ENCODE measurements around the gene ADGRB3.

DNA sequence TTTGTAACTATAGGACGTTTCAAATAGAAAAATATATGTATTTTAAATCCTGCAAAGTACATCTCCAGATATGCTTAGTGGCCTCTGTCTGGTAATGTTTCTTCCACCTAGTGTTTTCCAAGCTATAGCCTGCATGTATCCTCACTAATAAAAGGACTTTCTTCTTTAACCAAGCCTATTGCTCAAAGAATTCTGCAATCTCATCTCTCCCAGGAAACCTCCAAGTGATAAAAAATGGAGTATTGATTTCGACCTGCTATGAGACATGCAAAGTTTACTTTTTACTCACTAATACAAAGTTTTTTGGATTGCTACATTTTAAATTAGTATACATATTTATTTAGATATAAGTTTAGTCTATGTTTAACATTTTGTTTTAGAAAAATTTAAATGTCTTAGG, 23.3 kb downstream of the ADGRB3 start:
- no peak for TF ChIP-seq CBX8 (IDR thresholded peaks at IDR 0.05)
- no peak for TF ChIP-seq CHD2 (IDR thresholded peaks at IDR 0.05; ENCODE audit: low read length, partially characterized antibody)
- no peak for TF ChIP-seq HOXA7 (CRISPR knock-in tag; IDR thresholded peaks at IDR 0.05)
- no peak for TF ChIP-seq EP300 (IDR thresholded peaks at IDR 0.05)
- no peak for TF ChIP-seq RAD21 (conservative IDR thresholded peaks at IDR 0.05 in 1 of 2, IDR thresholded peaks at IDR 0.05 in 1 of 2)

Data from A549 (cell line).